GM23248 (cell line): ENCODE data around the gene PAPOLA. TPM values are rescaled to one million over a fixed set of nuclear protein-coding genes. Genes with fewer than 3 reads are reported as not detected.

ENCODE experiments used
- DNase-seq: peaks from one replicate; pipeline ENCODE4 v3.0.0-alpha.2; 2015
- H2AFZ ChIP-seq: fragments of 200-600 bp; sonication (generic); 2 replicates; pipeline ENCODE4 v1.6.1; 2016; ENCODE audit warnings: antibody characterized with exemption
- H3F3A ChIP-seq: fragments of 200-600 bp; sonication (generic); 2 replicates; pipeline ENCODE4 v1.6.1; 2016; ENCODE audit warnings: mild to moderate bottlenecking, antibody characterized with exemption, mixed run types; ENCODE audit not compliant: insufficient read depth
- H3K27ac ChIP-seq: fragments of 200-600 bp; sonication (generic); 2 replicates; pipeline ENCODE4 v1.5.1; 2016; ENCODE audit warnings: mild to moderate bottlenecking
- H3K27me3 ChIP-seq: fragments of 200-600 bp; sonication (generic); replicated peaks from 2 replicates; pipeline ENCODE4 v1.6.1; 2016; ENCODE audit warnings: mild to moderate bottlenecking; ENCODE audit not compliant: insufficient read depth
- H3K36me3 ChIP-seq: fragments of 200-600 bp; sonication (generic); 2 replicates; pipeline ENCODE4 v1.6.1; 2016; ENCODE audit warnings: low read depth, mild to moderate bottlenecking
- H3K4me1 ChIP-seq: fragments of 200-600 bp; sonication (generic); 2 replicates; pipeline ENCODE4 v1.6.1; 2016; ENCODE audit warnings: mild to moderate bottlenecking; ENCODE audit not compliant: insufficient read depth
- H3K4me2 ChIP-seq: fragments of 200-600 bp; sonication (generic); one replicate; pipeline ENCODE4 v1.6.1; 2016; ENCODE audit warnings: mild to moderate bottlenecking; ENCODE audit not compliant: unreplicated experiment
- H3K4me3 ChIP-seq: fragments of 200-600 bp; sonication (generic); 2 replicates; pipeline ENCODE4 v1.5.1; 2016; ENCODE audit warnings: mild to moderate bottlenecking
- H3K79me2 ChIP-seq: fragments of 200-600 bp; sonication (generic); 2 replicates; pipeline ENCODE4 v1.6.1; 2016; ENCODE audit warnings: mild to moderate bottlenecking; ENCODE audit not compliant: insufficient read depth
- H3K9ac ChIP-seq: fragments of 200-600 bp; sonication (generic); 2 replicates; pipeline ENCODE4 v1.6.1; 2016; ENCODE audit warnings: mild to moderate bottlenecking
- H3K9me2 ChIP-seq: fragments of 200-600 bp; sonication (generic); 2 replicates; pipeline ENCODE4 v1.6.1; 2016; ENCODE audit warnings: mixed run types, mild to moderate bottlenecking, moderate library complexity; ENCODE audit not compliant: insufficient read depth
- H3K9me3 ChIP-seq: fragments of 200-600 bp; sonication (generic); one replicate; pipeline ENCODE4 v1.6.1; 2017; ENCODE audit warnings: low read depth
- H4K20me1 ChIP-seq: fragments of 200-600 bp; sonication (generic); 2 replicates; pipeline ENCODE4 v1.6.0; 2016; ENCODE audit not compliant: insufficient read depth
- EZH2 ChIP-seq: fragments of 200-600 bp; sonication (generic); IDR thresholded peaks from 2 replicates; pipeline ENCODE4 v1.6.1; 2018; ENCODE audit warnings: antibody characterized with exemption, mild to moderate bottlenecking; ENCODE audit not compliant: insufficient read depth, poor library complexity, severe bottlenecking
- EZH2phosphoT487 ChIP-seq: fragments of 200-600 bp; sonication (generic); IDR thresholded peaks from 2 replicates; pipeline ENCODE4 v1.6.1; 2018; ENCODE audit warnings: antibody characterized with exemption, moderate library complexity, mild to moderate bottlenecking, low read depth; ENCODE audit not compliant: insufficient read depth
- WGBS, 2 experiments: methylation state at CpG; one replicate each; pipeline ENCODE4 v1.1.6; 2015 to 2017; ENCODE audit warnings: low lambda C conversion rate in 2 of 2, low coverage in 1 of 2; ENCODE audit errors: missing lambda C conversion rate in 2 of 2; 5-methylcytosine and 5-hydroxymethylcytosine counted together
- in situ Hi-C: fragments of 300-500 bp; cut with MboI; formaldehyde crosslinking; loops from 2 replicates; pipeline ENCODE4 v1.15.0; 2020
- polyA plus RNA-seq: library from polyadenylated mRNA; unstranded; fragments of >200 nt; fragmentation: Nextera tagmentation; extraction: Ambion mirVana; gene quantifications from 2 replicates; pipeline ENCODE4 v1.2.1, GENCODE V29; 2016
- total RNA-seq: library from RNA; depleted of rRNA; stranded (reverse); fragments of >200 nt; shearing (Covaris generic); gene quantifications from 2 replicates; pipeline ENCODE4 v1.2.3, GENCODE V29; 2014

Gene PAPOLA
- total and polyA plus RNA-seq, 2 experiments from 2014 or later: 64.3 to 119 TPM

GRCh38 chr14:96582995-96583394 is 80.8 kb downstream of the PAPOLA start:
- no peak overlapping the region for H3K27ac ChIP-seq
- H3K4me1 ChIP-seq: no peaks in the 10 kb centered on the region
- DNase-seq: no peak
- no peaks in the 10 kb centered on the region for H3K9me2 ChIP-seq
- H2AFZ ChIP-seq: no peak overlapping the region
- no peaks in the 10 kb centered on the region for H3K79me2 ChIP-seq
- no peak overlapping the region for H3K4me2 ChIP-seq
- H3K9me3 ChIP-seq: no peaks in the 10 kb centered on the region
- WGBS, 2 experiments: 35 to 42% methylated on average over 4 of the region's 4 CpGs
- TF ChIP-seq EZH2phosphoT487: no peak
- TF ChIP-seq EZH2: no peak
- H3K4me3 ChIP-seq: no peak overlapping the region
- peaks cover 21% of the 10 kb centered on the region; the same call in 1 of the 2 replicates for H3K27me3 ChIP-seq
- no peaks in the 10 kb centered on the region for H3F3A ChIP-seq
- H3K9ac ChIP-seq: no peak overlapping the region
- no peaks in the 10 kb centered on the region for H3K36me3 ChIP-seq
- in situ Hi-C loops: loop anchor here (10.0 kb wide), 1 partner anchor 162 kb away; no protein-coding TSS in a partner anchor
- no peaks in the 10 kb centered on the region for H4K20me1 ChIP-seq

- Histone ChIP-seq H3F3A (no peaks in the 10 kb centered on the region), H3K79me2 (no peaks in the 10 kb centered on the region), H3K27ac (no peak overlapping the region), H3K9ac (no peak overlapping the region), H2AFZ (no peak overlapping the region), H3K9me2 (no peaks in the 10 kb centered on the region), H3K36me3 (no peaks in the 10 kb centered on the region), H3K27me3 (peaks cover 21% of the 10 kb centered on the region; the same call in 1 of the 2 replicates), H3K4me2 (no peak overlapping the region), H4K20me1 (no peaks in the 10 kb centered on the region), H3K4me3 (no peak overlapping the region), H3K4me1 (no peaks in the 10 kb centered on the region), H3K9me3 (no peaks in the 10 kb centered on the region)
- no peak for DNase-seq
- 48 to 49% methylated on average over 10 of the region's 10 CpGs for WGBS, 2 experiments
- no peak for TF ChIP-seq EZH2
- TF ChIP-seq EZH2phosphoT487: no peak
- in situ Hi-C loops: loop anchor here (10.0 kb wide), 1 partner anchor 161 kb away; no protein-coding TSS in a partner anchor
These were observed 81.4 kb downstream of the PAPOLA start for GRCh38 chr14:96583569-96584041.

- H3K27me3 ChIP-seq: peaks cover 21% of the 10 kb centered on the region; the same call in 1 of the 2 replicates
- DNase-seq: peak; percentile 43
- no peak overlapping the region for H3K4me2 ChIP-seq
- in situ Hi-C loops: loop anchor here (10.0 kb wide), 1 partner anchor 160 kb away; no protein-coding TSS in a partner anchor
- H3F3A ChIP-seq: no peaks in the 10 kb centered on the region
- TF ChIP-seq EZH2phosphoT487 (no peak), EZH2 (no peak)
- 26 to 31% methylated on average over 15 of the region's 15 CpGs for WGBS, 2 experiments
- no peak overlapping the region for H3K27ac ChIP-seq
- no peaks in the 10 kb centered on the region for H3K9me3 ChIP-seq
- H3K4me3 ChIP-seq: no peak overlapping the region
- no peaks in the 10 kb centered on the region for H4K20me1 ChIP-seq
- H3K9me2 ChIP-seq: no peaks in the 10 kb centered on the region
- H3K9ac ChIP-seq: no peak overlapping the region
- H2AFZ ChIP-seq: no peak overlapping the region
- H3K4me1 ChIP-seq: no peaks in the 10 kb centered on the region
- H3K79me2 ChIP-seq: no peaks in the 10 kb centered on the region
- no peaks in the 10 kb centered on the region for H3K36me3 ChIP-seq
These were observed 82.2 kb downstream of the PAPOLA start for GRCh38 chr14:96584199-96584906.

GRCh38 chr14:96584907-96585671 is 82.9 kb downstream of the PAPOLA start:
- Histone ChIP-seq H3K27ac (no peak overlapping the region), H4K20me1 (no peaks in the 10 kb centered on the region), H3F3A (no peaks in the 10 kb centered on the region), H3K4me1 (no peaks in the 10 kb centered on the region), H3K9me3 (no peaks in the 10 kb centered on the region), H3K9ac (no peak overlapping the region), H2AFZ (no peak overlapping the region), H3K36me3 (no peaks in the 10 kb centered on the region), H3K27me3 (peaks cover 21% of the 10 kb centered on the region; the same call in 1 of the 2 replicates), H3K79me2 (no peaks in the 10 kb centered on the region), H3K4me2 (no peak overlapping the region), H3K4me3 (no peak overlapping the region), H3K9me2 (no peaks in the 10 kb centered on the region)
- 59 to 67% methylated on average over 20 of the region's 20 CpGs for WGBS, 2 experiments
- in situ Hi-C loops: loop anchor here (10.0 kb wide), 1 partner anchor 160 kb away; no protein-coding TSS in a partner anchor
- no peak for DNase-seq
- TF ChIP-seq EZH2phosphoT487 (no peak), EZH2 (no peak)
